Activated B cell treated with CpG ODN at 0.5 μM for 24 hours (primary cell): ENCODE results near the gene PSMA6. TPM values are rescaled to one million over a fixed set of nuclear protein-coding genes. Genes with fewer than 3 reads are reported as not detected.

Experiments
- ATAC-seq: fragments of 200-7000 bp; cut with Tn5 transposase; one replicate; pipeline ENCODE4 v1.10.0; 2021; ENCODE audit warnings: low read depth, mild to moderate bottlenecking, moderate library complexity
- CTCF ChIA-PET: fragments of 350-600 bp; sonication (Branson Sonifier 250); formaldehyde crosslinking; loops from one replicate; lab custom pipeline; 2021; ENCODE audit warnings: antibody characterized with exemption; lab: Charles Lee
- POLR2A ChIA-PET: fragments of 350-600 bp; sonication (Branson Sonifier 250); formaldehyde crosslinking; loops from one replicate; lab custom pipeline; 2021; ENCODE audit warnings: antibody characterized with exemption; lab: Charles Lee
- DNase-seq: peaks from one replicate; pipeline ENCODE4 v3.0.0; 2022
- H3K27ac Mint-ChIP-seq: one replicate; pipeline ENCODE4 v1.8.0; 2020; ENCODE audit warnings: mixed read lengths
- H3K27me3 Mint-ChIP-seq: one replicate; pipeline ENCODE4 v1.8.0; 2021; ENCODE audit warnings: mixed read lengths
- H3K36me3 Mint-ChIP-seq: one replicate; pipeline ENCODE4 v1.8.0; 2021; ENCODE audit warnings: low read depth, mixed read lengths
- H3K4me1 Mint-ChIP-seq: one replicate; pipeline ENCODE4 v1.8.0; 2021; ENCODE audit warnings: mixed read lengths
- H3K4me3 Mint-ChIP-seq: one replicate; pipeline ENCODE4 v1.8.0; 2020; ENCODE audit warnings: mild to moderate bottlenecking, mixed read lengths
- H3K9me3 Mint-ChIP-seq: one replicate; pipeline ENCODE4 v1.8.0; 2020; ENCODE audit warnings: mixed read lengths
- CTCF ChIP-seq: fragments of 200-600 bp; IDR thresholded peaks from one replicate; pipeline ENCODE4 v1.8.0; 2022; ENCODE audit warnings: antibody characterized with exemption, mild to moderate bottlenecking
- intact Hi-C: fragments of 100-400 bp; cut with micrococcal nuclease; formaldehyde crosslinking; loops from one replicate; pipeline ENCODE4 v1.15.1; 2024
- total RNA-seq: library from RNA; stranded (reverse); gene quantifications from 2 replicates; pipeline ENCODE4 v1.2.3, GENCODE V29; 2022

The PSMA6 gene
- total RNA-seq, 1 donor from 2014 or later, result 163 TPM

- no peak for DNase-seq
- TF ChIP-seq CTCF, result no peak
- no peak for ATAC-seq
- Mint-ChIP-seq H3K9me3 (no peaks in the 10 kb centered on the region), H3K4me3 (no peak overlapping the region), H3K27me3 (no peaks in the 10 kb centered on the region), H3K36me3 (peaks cover 4% of the 10 kb centered on the region), H3K27ac (no peak overlapping the region), H3K4me1 (peaks cover 27% of the 10 kb centered on the region)
- POLR2A ChIA-PET, result interaction anchor here (8.6 kb wide), 1 partner anchor 123 kb away, joined by 211 read pairs; the partner anchor contains the start of gene NFKBIA
- CTCF ChIA-PET, result interaction anchor here (0.9 to 1.8 kb wide), 3 partner anchors 10 to 141 kb away, joined by 3 read pairs; no protein-coding TSS in a partner anchor
- intact Hi-C loops, result no loop called here
Observed at GRCh38 chr14:35281341-35281740, 10.8 kb upstream of the PSMA6 start.

- peaks cover 50% of the 10 kb centered on the region for H3K4me1 Mint-ChIP-seq
- no peak for TF ChIP-seq CTCF
- no peak for ATAC-seq
- CTCF ChIA-PET, result interaction anchor here (1.1 to 1.6 kb wide), 3 partner anchors 22 to 128 kb away, joined by 3 to 4 read pairs (median 3); partner anchors contain the start of gene NFKBIA
- H3K27ac Mint-ChIP-seq, result peak overlapping the region; percentile 90
- peaks cover under 1% of the 10 kb centered on the region for H3K36me3 Mint-ChIP-seq
- POLR2A ChIA-PET, result interaction anchor here (0.6 to 8.6 kb wide), 7 partner anchors 8 to 131 kb away, joined by 3 to 211 read pairs (median 4); partner anchors contain the start of genes NFKBIA and PSMA6
- intact Hi-C loops, result loop anchor here (2.0 kb wide), 2 partner anchors 16 to 238 kb away; partner anchors contain the start of gene FAM177A1
- no peak overlapping the region for H3K4me3 Mint-ChIP-seq
- no peaks in the 10 kb centered on the region for H3K9me3 Mint-ChIP-seq
- no peak for DNase-seq
- H3K27me3 Mint-ChIP-seq, result no peaks in the 10 kb centered on the region
Observed at GRCh38 chr14:35284506-35284905, 7.7 kb upstream of the PSMA6 start.

- Mint-ChIP-seq H3K27ac (peak overlapping the region; percentile 90), H3K27me3 (no peaks in the 10 kb centered on the region), H3K9me3 (no peaks in the 10 kb centered on the region), H3K4me3 (peak overlapping the region; percentile 80), H3K4me1 (peaks cover 52% of the 10 kb centered on the region), H3K36me3 (no peaks in the 10 kb centered on the region)
- no peak for DNase-seq
- CTCF ChIA-PET, result interaction anchor here (0.9 to 1.6 kb wide), 3 partner anchors 23 to 119 kb away, joined by 3 to 4 read pairs (median 4); partner anchors contain the start of gene NFKBIA
- no peak for TF ChIP-seq CTCF
- peak; percentile 81 for ATAC-seq
- intact Hi-C loops, result loop anchor here (1.0 to 5.0 kb wide), 7 partner anchors 15 to 541 kb away; partner anchors contain the start of genes BRMS1L, FAM177A1, NFKBIA and PRORP
- POLR2A ChIA-PET, result interaction anchor here (0.6 to 8.6 kb wide), 11 partner anchors 9 to 736 kb away, joined by 3 to 211 read pairs (median 4); partner anchors contain the start of genes NFKBIA and PPP2R3C
Observed at GRCh38 chr14:35285168-35286002, 6.8 kb upstream of the PSMA6 start.

GRCh38 chr14:35286003-35286600, 6.1 kb upstream of the PSMA6 start:
- H3K4me1 Mint-ChIP-seq, result peaks cover 58% of the 10 kb centered on the region
- intact Hi-C loops, result loop anchor here (5.0 kb wide), 1 partner anchor 521 kb away; the partner anchor contains the start of gene RALGAPA1
- H3K4me3 Mint-ChIP-seq, result peak overlapping the region; percentile 80
- H3K27ac Mint-ChIP-seq, result peak overlapping the region; percentile 90
- no peak for TF ChIP-seq CTCF
- ChIA-PET CTCF (interaction anchor here (0.9 to 1.5 kb wide), 3 partner anchors 56 to 122 kb away, joined by 4 to 7 read pairs (median 5); no protein-coding TSS in a partner anchor), POLR2A (interaction anchor here (0.7 to 8.6 kb wide), 9 partner anchors 9 to 737 kb away, joined by 3 to 211 read pairs (median 5); partner anchors contain the start of genes NFKBIA and PPP2R3C)
- H3K9me3 Mint-ChIP-seq, result no peaks in the 10 kb centered on the region
- DNase-seq (no peak), ATAC-seq (peak; percentile 3)
- no peaks in the 10 kb centered on the region for H3K36me3 Mint-ChIP-seq
- no peaks in the 10 kb centered on the region for H3K27me3 Mint-ChIP-seq
